ENCODE measurements around the gene NTRK3. TPM values are rescaled to one million over a fixed set of nuclear protein-coding genes. Genes with fewer than 3 reads are reported as not detected.

The NTRK3 gene
- polyA plus RNA-seq, 1 donor (not counting 4 experiments of a cell fraction or from before 2014, with no cell fraction given), result not detected

DNA sequence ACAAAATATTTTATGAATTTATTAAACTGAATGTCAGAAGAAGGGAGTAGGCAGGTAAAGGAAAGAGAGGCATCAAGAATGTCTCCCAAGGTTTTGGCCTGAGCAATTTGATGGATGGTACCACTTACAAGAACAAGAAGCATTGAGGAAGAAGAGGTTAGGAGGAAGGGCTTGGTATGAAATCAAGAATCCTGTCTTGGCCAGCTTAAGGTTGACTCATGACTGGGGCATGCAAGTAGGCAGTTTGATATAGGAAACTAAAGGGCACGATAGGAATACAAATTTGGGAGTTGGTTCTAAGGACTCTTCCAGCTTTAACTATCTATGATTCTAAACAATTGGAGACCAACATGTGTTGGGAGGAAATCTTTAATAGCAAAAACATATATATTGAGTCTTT lies 79.1 kb downstream of the NTRK3 start:
- no peak overlapping the region for H3K4me2 ChIP-seq (ENCODE audit: control insufficient read depth, extremely low read depth, insufficient read depth, low read depth, low read length)
- no peaks in the 10 kb centered on the region for H3K79me2 ChIP-seq (ENCODE audit: control insufficient read depth, insufficient read depth, low read length)
- H2AFZ ChIP-seq (ENCODE audit: control insufficient read depth, low read length), result no peak overlapping the region
- no peaks in the 10 kb centered on the region for H3K36me3 ChIP-seq (ENCODE audit: control insufficient read depth in 2 of 2, extremely low read depth in 1 of 2, insufficient read depth in 2 of 2, low read length in 2 of 2)
- no peak overlapping the region for H3K27ac ChIP-seq (ENCODE audit: control insufficient read depth, insufficient read depth, low read length)
- DNase-seq (ENCODE audit: low read depth, low spot score) (no peak), FAIRE-seq (no peak)
- no peak overlapping the region for H3K9ac ChIP-seq (ENCODE audit: control insufficient read depth, extremely low read depth, insufficient read depth, low read length)
- H4K20me1 ChIP-seq (ENCODE audit: control insufficient read depth, extremely low read depth, insufficient read depth, low read length), result no peaks in the 10 kb centered on the region
- H3K9me1 ChIP-seq (ENCODE audit: control insufficient read depth, extremely low read depth, insufficient read depth, low read length), result no peaks in the 10 kb centered on the region
- H3K4me1 ChIP-seq (ENCODE audit: control insufficient read depth, extremely low read depth, insufficient read depth, low read length), result no peaks in the 10 kb centered on the region
- TF ChIP-seq, protein P1, sequence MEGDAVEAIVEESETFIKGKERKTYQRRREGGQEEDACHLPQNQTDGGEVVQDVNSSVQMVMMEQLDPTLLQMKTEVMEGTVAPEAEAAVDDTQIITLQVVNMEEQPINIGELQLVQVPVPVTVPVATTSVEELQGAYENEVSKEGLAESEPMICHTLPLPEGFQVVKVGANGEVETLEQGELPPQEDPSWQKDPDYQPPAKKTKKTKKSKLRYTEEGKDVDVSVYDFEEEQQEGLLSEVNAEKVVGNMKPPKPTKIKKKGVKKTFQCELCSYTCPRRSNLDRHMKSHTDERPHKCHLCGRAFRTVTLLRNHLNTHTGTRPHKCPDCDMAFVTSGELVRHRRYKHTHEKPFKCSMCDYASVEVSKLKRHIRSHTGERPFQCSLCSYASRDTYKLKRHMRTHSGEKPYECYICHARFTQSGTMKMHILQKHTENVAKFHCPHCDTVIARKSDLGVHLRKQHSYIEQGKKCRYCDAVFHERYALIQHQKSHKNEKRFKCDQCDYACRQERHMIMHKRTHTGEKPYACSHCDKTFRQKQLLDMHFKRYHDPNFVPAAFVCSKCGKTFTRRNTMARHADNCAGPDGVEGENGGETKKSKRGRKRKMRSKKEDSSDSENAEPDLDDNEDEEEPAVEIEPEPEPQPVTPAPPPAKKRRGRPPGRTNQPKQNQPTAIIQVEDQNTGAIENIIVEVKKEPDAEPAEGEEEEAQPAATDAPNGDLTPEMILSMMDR (optimal IDR thresholded peaks at IDR 0.05 in 1 of 3, IDR thresholded peaks at IDR 0.05 in 1 of 3, conservative IDR thresholded peaks at IDR 0.05 in 1 of 3; ENCODE audit: extremely low read depth in 1 of 3, insufficient read depth in 2 of 3, low read length in 3 of 3), result no peak
- no peak for TF ChIP-seq EZH2 (IDR thresholded peaks at IDR 0.05; ENCODE audit: low read length)
- no peaks in the 10 kb centered on the region for H3K27me3 ChIP-seq (ENCODE audit: control insufficient read depth, extremely low read depth, insufficient read depth, low read length)
- no peak overlapping the region for H3K4me3 ChIP-seq (ENCODE audit: control insufficient read depth in 2 of 3, extremely low read depth in 1 of 3, insufficient read depth in 2 of 3, low read depth in 1 of 3, low read length in 3 of 3)
- dilution Hi-C loops (cut with MboI; ENCODE audit: extremely low pct_ligation_motif_present, low sequenced_read_pairs), result no loop called here
- no peaks in the 10 kb centered on the region for H3K9me3 ChIP-seq (ENCODE audit: control insufficient read depth, low read depth, low read length)

DNA sequence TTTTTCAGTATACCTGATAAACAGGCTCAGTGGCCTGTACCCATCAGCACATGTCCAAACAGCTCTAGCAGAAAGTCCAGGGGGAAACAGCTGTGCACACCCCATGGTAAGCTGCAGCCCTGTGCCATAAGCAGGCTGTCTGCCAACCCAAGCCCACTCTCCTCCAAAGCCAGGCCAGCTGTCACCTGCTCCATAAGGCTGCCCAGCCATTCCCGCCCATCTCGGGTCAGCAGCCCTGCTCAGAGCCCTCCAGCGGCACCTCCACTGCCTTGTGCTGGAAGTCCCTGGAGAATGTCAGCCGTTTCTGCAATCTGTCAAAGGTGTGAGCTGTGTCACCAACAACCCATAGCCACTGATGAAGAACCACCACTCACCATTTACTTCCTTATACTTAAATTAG lies 82.0 kb downstream of the NTRK3 start:
- Histone ChIP-seq H3K9ac (ENCODE audit: control insufficient read depth, extremely low read depth, insufficient read depth, low read length) (no peak overlapping the region), H3K4me1 (ENCODE audit: control insufficient read depth, extremely low read depth, insufficient read depth, low read length) (no peaks in the 10 kb centered on the region), H4K20me1 (ENCODE audit: control insufficient read depth, extremely low read depth, insufficient read depth, low read length) (no peaks in the 10 kb centered on the region), H3K4me2 (ENCODE audit: control insufficient read depth, extremely low read depth, insufficient read depth, low read depth, low read length) (no peak overlapping the region), H3K9me1 (ENCODE audit: control insufficient read depth, extremely low read depth, insufficient read depth, low read length) (no peaks in the 10 kb centered on the region), H3K36me3 (ENCODE audit: control insufficient read depth in 2 of 2, extremely low read depth in 1 of 2, insufficient read depth in 2 of 2, low read length in 2 of 2) (no peaks in the 10 kb centered on the region), H3K9me3 (ENCODE audit: control insufficient read depth, low read depth, low read length) (no peaks in the 10 kb centered on the region), H3K27ac (ENCODE audit: control insufficient read depth, insufficient read depth, low read length) (no peak overlapping the region), H2AFZ (ENCODE audit: control insufficient read depth, low read length) (no peak overlapping the region), H3K79me2 (ENCODE audit: control insufficient read depth, insufficient read depth, low read length) (no peaks in the 10 kb centered on the region), H3K27me3 (ENCODE audit: control insufficient read depth, extremely low read depth, insufficient read depth, low read length) (no peaks in the 10 kb centered on the region), H3K4me3 (ENCODE audit: control insufficient read depth in 2 of 3, extremely low read depth in 1 of 3, insufficient read depth in 2 of 3, low read depth in 1 of 3, low read length in 3 of 3) (no peak overlapping the region)
- FAIRE-seq (no peak), DNase-seq (ENCODE audit: low read depth, low spot score) (no peak)
- dilution Hi-C loops (cut with MboI; ENCODE audit: extremely low pct_ligation_motif_present, low sequenced_read_pairs), result no loop called here
- no peak for TF ChIP-seq EZH2 (IDR thresholded peaks at IDR 0.05; ENCODE audit: low read length)
- TF ChIP-seq, protein P1 (optimal IDR thresholded peaks at IDR 0.05 in 1 of 3, IDR thresholded peaks at IDR 0.05 in 1 of 3, conservative IDR thresholded peaks at IDR 0.05 in 1 of 3; ENCODE audit: extremely low read depth in 1 of 3, insufficient read depth in 2 of 3, low read length in 3 of 3), result no peak
